ENCODE data around the gene PCDHGA10.
"Not testable (repeated sequence)": the region's sequence is repeated elsewhere in the genome, so short reads cannot be mapped to it uniquely, and the experiment has no call there.

PCDHGA10 gene

GRCh38 chr5:141371572-141372475 is 41.0 kb upstream of the PCDHGA10 start:
- Histone ChIP-seq H3K36me3 (replicated peaks) (no peaks in the 10 kb centered on the region), H3K4me3 (ENCODE audit: low read depth, low read length) (no peak overlapping the region), H3K27ac (no peak overlapping the region), H3K27me3 (replicated peaks) (no peaks in the 10 kb centered on the region)
- no peak for DNase-seq
- TF ChIP-seq CTCF (IDR thresholded peaks at IDR 0.05; ENCODE audit: low read depth, low read length, missing control alignments): no peak
- in situ Hi-C loops (cut with HindIII; ENCODE audit: low pct_ligation_motif_present, low sequenced_read_pairs): no loop called here

DNA sequence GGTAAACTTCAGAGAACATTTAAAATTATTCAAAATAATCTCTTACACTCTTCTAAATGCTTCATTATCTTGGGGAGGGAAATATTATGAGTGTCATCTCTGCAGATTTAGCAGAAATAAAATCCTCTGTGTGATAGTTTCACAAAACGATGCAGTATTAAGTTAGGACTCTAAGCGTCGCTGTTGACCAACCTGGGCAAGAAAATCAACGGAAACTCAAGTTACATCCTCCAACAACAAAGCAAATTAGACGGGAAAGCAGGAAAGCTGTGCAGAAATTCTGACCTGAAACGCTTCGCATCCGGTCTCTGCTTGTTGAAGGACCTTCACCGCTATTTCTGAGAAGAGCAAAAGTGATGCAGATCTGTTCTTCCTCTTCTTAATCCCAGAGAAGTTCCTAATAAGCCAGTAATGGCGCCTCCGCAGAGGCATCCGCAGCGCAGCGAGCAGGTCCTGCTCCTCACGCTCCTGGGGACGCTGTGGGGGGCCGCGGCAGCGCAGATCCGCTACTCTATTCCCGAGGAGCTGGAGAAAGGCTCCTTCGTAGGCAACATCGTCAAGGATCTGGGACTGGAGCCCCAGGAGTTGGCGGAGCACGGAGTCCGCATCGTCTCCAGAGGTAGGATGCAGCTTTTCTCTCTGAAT is 39.0 kb upstream of the PCDHGA10 start, which contains the start of gene PCDHGA6:
Gene PCDHGA6, plus strand, starts transcription at position 219 of the 645 bp plus-strand sequence. Its CDS starts 193 bp downstream, at position 412.
- peak; percentile 58 for TF ChIP-seq CTCF (IDR thresholded peaks at IDR 0.05; ENCODE audit: low read depth, low read length, missing control alignments)
- Histone ChIP-seq H3K4me3 (ENCODE audit: low read depth, low read length) (peak within 1 kb of the TSS; percentile 43), H3K36me3 (replicated peaks) (no peaks in the 10 kb centered on the region), H3K27me3 (replicated peaks) (no peaks in the 10 kb centered on the region), H3K27ac (no peak within 1 kb of the TSS)
- no peak for DNase-seq
- in situ Hi-C loops (cut with HindIII; ENCODE audit: low pct_ligation_motif_present, low sequenced_read_pairs): no loop called here

- H3K36me3 ChIP-seq (replicated peaks): no peaks in the 10 kb centered on the region
- H3K27me3 ChIP-seq (replicated peaks): no peaks in the 10 kb centered on the region
- H3K4me3 ChIP-seq (ENCODE audit: low read depth, low read length): no peak overlapping the region
- TF ChIP-seq CTCF (IDR thresholded peaks at IDR 0.05; ENCODE audit: low read depth, low read length, missing control alignments): no peak
- no peak for DNase-seq
- in situ Hi-C loops (cut with HindIII; ENCODE audit: low pct_ligation_motif_present, low sequenced_read_pairs): no loop called here
- no peak overlapping the region for H3K27ac ChIP-seq
Measured at GRCh38 chr5:141374627-141375026, 38.2 kb upstream of the PCDHGA10 start.

GRCh38 chr5:141375444-141376155 is 37.2 kb upstream of the PCDHGA10 start:
- in situ Hi-C loops (cut with HindIII; ENCODE audit: low pct_ligation_motif_present, low sequenced_read_pairs); H3K4me3 ChIP-seq (ENCODE audit: low read depth, low read length); H3K36me3 ChIP-seq (replicated peaks); H3K27ac ChIP-seq; H3K27me3 ChIP-seq (replicated peaks); DNase-seq: not testable (repeated sequence)

DNA sequence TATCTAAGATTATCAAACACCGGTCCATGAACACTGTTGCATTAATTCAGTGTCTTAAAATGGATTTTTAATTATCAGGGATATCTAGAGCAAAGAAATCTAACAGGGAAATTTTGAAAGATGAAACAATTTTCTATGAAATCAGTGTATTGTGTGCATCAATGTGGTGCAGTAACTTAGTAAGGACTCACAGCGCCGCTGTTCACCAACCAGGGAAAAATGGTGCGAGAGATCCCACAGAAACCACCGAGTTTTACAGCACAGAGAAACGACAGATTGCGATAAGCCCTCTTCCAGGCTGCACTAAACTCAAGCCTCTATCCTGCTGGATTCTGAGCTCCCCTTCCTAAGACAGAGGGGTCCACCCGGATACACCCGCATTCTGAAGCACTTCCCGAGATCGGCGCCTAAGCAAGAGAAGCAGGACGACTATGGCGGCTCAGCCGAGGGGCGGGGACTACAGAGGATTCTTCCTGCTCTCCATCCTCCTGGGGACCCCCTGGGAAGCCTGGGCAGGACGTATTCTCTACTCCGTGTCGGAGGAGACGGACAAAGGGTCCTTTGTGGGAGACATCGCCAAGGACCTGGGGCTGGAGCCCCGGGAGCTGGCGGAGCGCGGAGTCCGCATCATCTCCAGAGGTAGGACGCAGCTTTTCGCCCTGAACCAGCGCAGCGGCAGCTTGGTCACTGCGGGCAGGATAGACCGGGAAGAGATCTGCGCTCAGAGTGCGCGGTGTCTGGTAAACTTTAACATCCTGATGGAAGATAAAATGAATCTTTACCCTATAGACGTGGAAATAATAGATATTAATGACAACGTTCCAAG is 30.1 kb upstream of the PCDHGA10 start, which contains the start of gene PCDHGA7:
Gene PCDHGA7, plus strand, starts transcription at position 274 of the 826 bp plus-strand sequence. Its CDS starts 158 bp downstream, at position 432.
- peak; percentile 32 for DNase-seq
- Histone ChIP-seq H3K27ac (no peak within 1 kb of the TSS), H3K36me3 (replicated peaks) (no peaks in the 10 kb centered on the region), H3K4me3 (ENCODE audit: low read depth, low read length) (peak within 1 kb of the TSS; percentile 58), H3K27me3 (replicated peaks) (no peaks in the 10 kb centered on the region)
- in situ Hi-C loops (cut with HindIII; ENCODE audit: low pct_ligation_motif_present, low sequenced_read_pairs): no loop called here
- TF ChIP-seq CTCF (IDR thresholded peaks at IDR 0.05; ENCODE audit: low read depth, low read length, missing control alignments): peak; percentile 58

Measured in brain microvascular endothelial cell (primary cell).